H1 (cell line): ENCODE measurements around the gene CGAS. TPM values are rescaled to one million over a fixed set of nuclear protein-coding genes. Genes with fewer than 3 reads are reported as not detected.

ENCODE experiments used
- CTCF ChIA-PET: fragments of 300-600 bp; sonication (Branson Sonifier 250); formaldehyde crosslinking; loops from one replicate; lab custom pipeline; 2021; ENCODE audit not compliant: partially characterized antibody; lab: Charles Lee
- POLR2A ChIA-PET: fragments of 300-600 bp; sonication (Branson Sonifier 250); formaldehyde crosslinking; loops from one replicate; lab custom pipeline; 2021; ENCODE audit warnings: inconsistent platforms; ENCODE audit not compliant: partially characterized antibody; lab: Charles Lee
- DNase-seq, 2 experiments: peaks; one replicate each; pipeline versions ENCODE4 v3.0.0 to v3.0.0-alpha.2; 2010 to 2022; ENCODE audit warnings: low spot score in 2 of 2, low read depth in 1 of 2, mixed read lengths in 1 of 2
- FAIRE-seq: peaks from 2 replicates; lab custom pipeline; 2011; peaks lifted over from hg19 to GRCh38; lab: Jason Lieb, UNC
- H2AFZ ChIP-seq: 2 replicates; pipeline ENCODE4 v1.8.1; 2012; ENCODE audit warnings: low read length, inconsistent platforms
- H2AK5ac ChIP-seq: 2 replicates; pipeline ENCODE4 v1.6.1; 2013; ENCODE audit warnings: low read depth, low read length
- H2BK120ac ChIP-seq: replicated peaks from 2 replicates; pipeline ENCODE3; 2013; ENCODE audit warnings: low read depth, low read length, inconsistent platforms
- H2BK12ac ChIP-seq: 2 replicates; pipeline ENCODE4 v1.6.1; 2013; ENCODE audit warnings: low read depth, low read length
- H2BK15ac ChIP-seq: 2 replicates; pipeline ENCODE4 v1.6.1; 2013; ENCODE audit warnings: low read length
- H2BK20ac ChIP-seq: 2 replicates; pipeline ENCODE4 v1.6.1; 2013; ENCODE audit warnings: low read length
- H2BK5ac ChIP-seq: 2 replicates; pipeline ENCODE4 v1.6.1; 2013; ENCODE audit warnings: low read depth, low read length
- H3K14ac ChIP-seq: 2 replicates; pipeline ENCODE4 v1.6.1; 2013; ENCODE audit warnings: inconsistent platforms; ENCODE audit not compliant: insufficient read length
- H3K18ac ChIP-seq: 2 replicates; pipeline ENCODE4 v1.6.1; 2013; ENCODE audit warnings: low read length; ENCODE audit errors: extremely low read depth
- H3K23ac ChIP-seq: 2 replicates; pipeline ENCODE4 v1.6.1; 2013; ENCODE audit warnings: inconsistent platforms; ENCODE audit not compliant: insufficient read length
- H3K23me2 ChIP-seq: 2 replicates; pipeline ENCODE4 v1.6.1; 2013; ENCODE audit warnings: low read depth, low read length
- H3K27ac ChIP-seq: 2 replicates; pipeline ENCODE4 v1.6.1; 2011; ENCODE audit warnings: low read depth, low read length, inconsistent platforms
- H3K27me3 ChIP-seq, 4 experiments: replicated peaks in 1 of 4; 1 replicate in 1 of 4; 2 replicates in 3 of 4; pipeline versions ENCODE4 v1.6.1 to v1.8.1; 2011 to 2013; ENCODE audit warnings: low read length in 3 of 4, mild to moderate bottlenecking in 3 of 4, inconsistent platforms in 2 of 4, mixed read lengths in 2 of 4, moderate library complexity in 1 of 4; ENCODE audit not compliant: control insufficient read depth in 3 of 4, insufficient read depth in 3 of 4; ENCODE audit errors: extremely low read depth in 1 of 4
- H3K36me3 ChIP-seq, 4 experiments: 2 replicates each; pipeline versions ENCODE4 v1.6.1 to v1.8.1; 2011 to 2013; ENCODE audit warnings: mild to moderate bottlenecking in 4 of 4, low read length in 3 of 4, moderate library complexity in 2 of 4, control low read depth in 1 of 4, inconsistent platforms in 1 of 4; ENCODE audit not compliant: insufficient read depth in 4 of 4, control insufficient read depth in 2 of 4
- H3K4ac ChIP-seq: replicated peaks from 2 replicates; pipeline ENCODE3; 2013; ENCODE audit warnings: low read length, low read depth, mixed read lengths, inconsistent platforms; ENCODE audit not compliant: insufficient read length
- H3K4me1 ChIP-seq, 4 experiments: replicated peaks in 1 of 4; 1 replicate in 1 of 4; 2 replicates in 3 of 4; pipeline versions ENCODE4 v1.6.1 to v1.8.1; 2011 to 2013; ENCODE audit warnings: low read length in 3 of 4, inconsistent platforms in 2 of 4, mixed read lengths in 1 of 4; ENCODE audit not compliant: insufficient read depth in 4 of 4, control insufficient read depth in 3 of 4
- H3K4me2 ChIP-seq, 2 experiments: 2 replicates each; pipeline versions ENCODE4 v1.6.1 to v1.8.1; 2011 to 2013; ENCODE audit warnings: low read depth in 2 of 2, low read length in 2 of 2, control low read depth in 1 of 2, inconsistent platforms in 1 of 2, mild to moderate bottlenecking in 1 of 2; ENCODE audit not compliant: insufficient read depth in 1 of 2
- H3K4me3 ChIP-seq, 4 experiments: fragments of 200-600, 300-600 bp in 1 of 4; sonication (generic), shearing (Covaris generic), sonication (Bioruptor Twin) in 1 of 4; 2 replicates each; pipeline versions ENCODE4 v1.5.1 to v1.8.1; 2011 to 2016; ENCODE audit warnings: low read length in 4 of 4, low read depth in 3 of 4, control low read depth in 2 of 4, inconsistent platforms in 2 of 4, mild to moderate bottlenecking in 2 of 4, mixed read lengths in 1 of 4, moderate library complexity in 1 of 4; ENCODE audit not compliant: insufficient read depth in 2 of 4; ENCODE audit errors: extremely low read depth in 1 of 4
- H3K56ac ChIP-seq: replicated peaks from 2 replicates; pipeline ENCODE3; 2013; ENCODE audit warnings: low read depth, mild to moderate bottlenecking, mixed read lengths, low read length, inconsistent platforms; ENCODE audit not compliant: insufficient read length
- H3K79me1 ChIP-seq: 2 replicates; pipeline ENCODE4 v1.6.1; 2013; ENCODE audit warnings: low read depth, low read length, control low read depth
- H3K79me2 ChIP-seq, 2 experiments: 2 replicates each; pipeline versions ENCODE4 v1.6.1 to v1.8.1; 2012 to 2013; ENCODE audit warnings: low read length in 2 of 2, mild to moderate bottlenecking in 2 of 2, inconsistent platforms in 1 of 2; ENCODE audit not compliant: insufficient read depth in 2 of 2, control insufficient read depth in 1 of 2
- H3K9ac ChIP-seq, 4 experiments: replicated peaks in 1 of 4; 1 replicate in 1 of 4; 2 replicates in 3 of 4; pipeline versions ENCODE4 v1.6.1 to v1.8.1; 2011 to 2013; ENCODE audit warnings: low read depth in 3 of 4, low read length in 3 of 4, control low read depth in 2 of 4, mild to moderate bottlenecking in 2 of 4, moderate library complexity in 2 of 4, inconsistent platforms in 1 of 4; ENCODE audit errors: extremely low read depth in 1 of 4
- H3K9me3 ChIP-seq, 2 experiments: 2 replicates each; pipeline versions ENCODE4 v1.6.1 to v1.8.1; 2012 to 2013; ENCODE audit warnings: mild to moderate bottlenecking in 2 of 2, moderate library complexity in 2 of 2, control low read depth in 1 of 2, inconsistent platforms in 1 of 2, low read depth in 1 of 2, low read length in 1 of 2, mixed read lengths in 1 of 2; ENCODE audit not compliant: insufficient read depth in 2 of 2
- H4K20me1 ChIP-seq, 2 experiments: replicated peaks in 1 of 2; 2 replicates each; pipeline versions ENCODE3 to v1.8.1; 2011 to 2013; ENCODE audit warnings: inconsistent platforms in 2 of 2, low read length in 2 of 2, mild to moderate bottlenecking in 1 of 2; ENCODE audit not compliant: insufficient read depth in 2 of 2, control insufficient read depth in 1 of 2
- H4K5ac ChIP-seq: 2 replicates; pipeline ENCODE4 v1.6.1; 2013; ENCODE audit warnings: low read length, low read depth, mixed read lengths, inconsistent platforms; ENCODE audit not compliant: insufficient read length
- H4K8ac ChIP-seq: 2 replicates; pipeline ENCODE4 v1.8.0; 2013; ENCODE audit warnings: mild to moderate bottlenecking, moderate library complexity, low read length, inconsistent platforms; ENCODE audit not compliant: insufficient read depth; ENCODE audit errors: extremely low read depth
- H4K91ac ChIP-seq: replicated peaks from 2 replicates; pipeline ENCODE3; 2013; ENCODE audit warnings: low read length, mixed read lengths, inconsistent platforms; ENCODE audit not compliant: insufficient read length
- USF2 ChIP-seq: IDR thresholded peaks from 2 replicates; pipeline ENCODE4 v1.6.1; 2011; ENCODE audit warnings: low read length, improper control_type of control experiment
- WGBS, 2 experiments: shearing (Covaris generic) in 1 of 2; methylation state at CpG; one replicate each; pipeline versions ENCODE4 v1.1.6 to v1.1.7; 2013 to 2015; ENCODE audit warnings: low lambda C conversion rate in 2 of 2, mixed read lengths in 2 of 2, inconsistent platforms in 1 of 2, low coverage in 1 of 2, missing lambda C conversion rate in 1 of 2; ENCODE audit not compliant: insufficient replicate concordance in 2 of 2, insufficient coverage in 1 of 2, insufficient read length in 1 of 2; ENCODE audit errors: extremely low coverage in 1 of 2, missing lambda C conversion rate in 1 of 2; 5-methylcytosine and 5-hydroxymethylcytosine counted together
- polyA plus RNA-seq, 7 experiments: library from polyadenylated mRNA; depleted of rRNA in 3 of 7; stranded (reverse) in 5 of 7; unstranded in 2 of 7; fragments of >200 nt in 5 of 7; fragments of 200-250 nt in 2 of 7; gene quantifications; 1 replicate in 5 of 7; 2 replicates in 1 of 7; 4 replicates in 1 of 7; pipeline versions ENCODE4 v1.2.1 to v1.2.3, GENCODE V29; 2011 to 2013; ENCODE audit warnings: missing spikeins in 2 of 7, mixed read lengths in 2 of 7
- total RNA-seq: library from RNA; stranded (reverse); fragmentation: NEBNext Ultra II Directional; extraction: Animal tissue kit (Norgen Biotek cat#: 25700); gene quantifications from 2 replicates; pipeline ENCODE4 v1.2.1, GENCODE V29; 2021

The CGAS gene
- total and polyA plus RNA-seq, 2 of the 8 experiments (the other 6 are each of a cell fraction or from before 2014, with no cell fraction given), result 2.1 to 6.3 TPM

- Histone ChIP-seq H2BK12ac (no peak overlapping the region), H3K4me1 (peaks cover 0 to 6% (median 0%) of the 10 kb centered on the region in 4 experiments; a peak in 4 of 7 replicates), H4K8ac (no peak overlapping the region), H2BK20ac (no peak overlapping the region), H3K9ac (no peak overlapping the region), H4K5ac (no peak overlapping the region), H2AK5ac (no peak overlapping the region), H2AFZ (no peak overlapping the region), H3K79me2 (no peaks in the 10 kb centered on the region), H3K36me3 (no peaks in the 10 kb centered on the region), H2BK120ac (no peak overlapping the region), H4K20me1 (no peaks in the 10 kb centered on the region), H3K56ac (no peak overlapping the region), H3K4me2 (no peak overlapping the region), H3K27ac (no peak overlapping the region), H3K79me1 (no peaks in the 10 kb centered on the region), H2BK5ac (no peak overlapping the region), H3K18ac (0 out of 2 replicates have a peak overlapping the region, but pooled peaks have one; percentile 20)
- FAIRE-seq (no peak), DNase-seq (no peak)
- CTCF ChIA-PET, result interaction anchor here (0.8 kb wide), 1 partner anchor 106 kb away, joined by 3 read pairs; no protein-coding TSS in a partner anchor
- 90% methylated on average over 2 of the region's 2 CpGs; no CpG with 5 or more reads in 1 of the 2 experiments for WGBS, 2 experiments
- POLR2A ChIA-PET, result no interaction called here
- no peak for TF ChIP-seq USF2
- TF ChIP-seq, all 59 proteins: peak for 0
- H3K23me2 ChIP-seq, result 0 out of 2 replicates have a peak, but pooled peaks cover 1% of the 10 kb centered on the region
- H3K4me3 ChIP-seq, result no peak overlapping the region
- H3K27me3 ChIP-seq, result no peaks in the 10 kb centered on the region
- no peak overlapping the region for H3K14ac ChIP-seq
- H3K4ac ChIP-seq, result no peak overlapping the region
- peaks cover 0 to 5% of the 10 kb centered on the region in 2 experiments; a peak in 1 of 4 replicates for H3K9me3 ChIP-seq
- H2BK15ac ChIP-seq, result no peak overlapping the region
- H4K91ac ChIP-seq, result no peak overlapping the region
- no peak overlapping the region for H3K23ac ChIP-seq
Observed at GRCh38 chr6:73391675-73392074, 60.4 kb downstream of the CGAS start.
